ENCODE results near the gene SRM.

- TF ChIP-seq EP300 (IDR thresholded peaks at IDR 0.05) (no peak), POLR2A (IDR thresholded peaks at IDR 0.05) (no peak), CTCF (IDR thresholded peaks at IDR 0.05) (no peak)
Measured at GRCh38 chr1:11070876-11071275, 11.1 kb upstream of the SRM start.
